Progenitor cell of endocrine pancreas (in vitro differentiated cells): ENCODE data around the gene ARL9. TPM values are rescaled to one million over a fixed set of nuclear protein-coding genes. Genes with fewer than 3 reads are reported as not detected.

Experiments used
- DNase-seq: peaks from one replicate; pipeline ENCODE4 v3.0.0; 2021; ENCODE audit warnings: low spot score; ENCODE audit not compliant: unreplicated experiment
- H3K27ac Mint-ChIP-seq: 2 replicates; pipeline ENCODE4 v1.8.0; 2021; ENCODE audit warnings: mild to moderate bottlenecking, moderate library complexity, mixed read lengths
- H3K27me3 Mint-ChIP-seq: 2 replicates; pipeline ENCODE4 v1.8.0; 2021; ENCODE audit warnings: mixed read lengths
- H3K36me3 Mint-ChIP-seq: 2 replicates; pipeline ENCODE4 v1.8.0; 2022; ENCODE audit warnings: mixed read lengths; ENCODE audit not compliant: insufficient read depth
- H3K4me1 Mint-ChIP-seq: 2 replicates; pipeline ENCODE4 v1.8.0; 2021; ENCODE audit warnings: low read depth, mixed read lengths
- H3K4me3 Mint-ChIP-seq: 2 replicates; pipeline ENCODE4 v1.8.0; 2021; ENCODE audit warnings: low read depth, mild to moderate bottlenecking, moderate library complexity, mixed read lengths
- H3K9me3 Mint-ChIP-seq: 2 replicates; pipeline ENCODE4 v1.8.0; 2021; ENCODE audit warnings: low read depth, mixed read lengths
- total RNA-seq: library from RNA; stranded (reverse); gene quantifications from 2 replicates; pipeline ENCODE4 v1.2.1, GENCODE V29; 2021
- TF ChIP-seq, protein P1 (sequence below): fragments of 200-600 bp; sonication (generic); IDR thresholded peaks from one replicate; pipeline ENCODE4 v1.5.0; 2021; ENCODE audit warnings: antibody characterized with exemption, mild to moderate bottlenecking; ENCODE audit not compliant: unreplicated experiment

Gene ARL9
- total RNA-seq, 1 donor from 2014 or later = 0.19 TPM

DNA sequence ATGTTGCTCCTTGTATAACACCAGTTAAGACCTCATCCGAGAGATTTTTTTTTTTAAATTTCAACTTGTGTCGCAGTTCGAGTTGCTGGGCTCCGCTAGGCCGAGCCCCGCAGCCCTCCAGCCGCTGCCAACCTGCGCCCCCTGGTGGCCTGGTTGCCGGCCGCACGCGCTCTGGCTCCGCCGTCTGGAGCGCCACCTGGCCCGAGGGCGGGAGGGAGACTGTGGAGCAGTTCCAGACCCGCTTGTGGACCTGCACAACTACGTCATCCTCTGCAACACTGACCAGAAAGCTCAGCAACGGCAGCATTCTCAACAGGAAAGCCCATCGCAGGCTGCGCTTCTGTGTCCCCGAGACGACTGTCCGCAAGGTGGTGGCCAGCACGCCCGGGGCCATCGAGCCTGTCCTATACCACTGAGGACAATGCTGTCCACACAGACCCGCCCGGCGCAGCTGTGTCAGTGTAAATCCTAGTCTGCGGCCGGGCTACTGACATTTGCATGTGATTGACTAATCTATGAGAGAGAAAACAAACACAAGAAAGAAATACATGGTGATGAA, 39.1 kb downstream of the ARL9 start:
- Mint-ChIP-seq H3K36me3 (no peaks in the 10 kb centered on the region), H3K27ac (peak overlapping the region; percentile 45), H3K4me3 (peak overlapping the region; percentile 66), H3K9me3 (no peaks in the 10 kb centered on the region), H3K27me3 (peaks cover 23% of the 10 kb centered on the region), H3K4me1 (no peaks in the 10 kb centered on the region)
- peak; percentile 94 for DNase-seq
- TF ChIP-seq, protein P1, sequence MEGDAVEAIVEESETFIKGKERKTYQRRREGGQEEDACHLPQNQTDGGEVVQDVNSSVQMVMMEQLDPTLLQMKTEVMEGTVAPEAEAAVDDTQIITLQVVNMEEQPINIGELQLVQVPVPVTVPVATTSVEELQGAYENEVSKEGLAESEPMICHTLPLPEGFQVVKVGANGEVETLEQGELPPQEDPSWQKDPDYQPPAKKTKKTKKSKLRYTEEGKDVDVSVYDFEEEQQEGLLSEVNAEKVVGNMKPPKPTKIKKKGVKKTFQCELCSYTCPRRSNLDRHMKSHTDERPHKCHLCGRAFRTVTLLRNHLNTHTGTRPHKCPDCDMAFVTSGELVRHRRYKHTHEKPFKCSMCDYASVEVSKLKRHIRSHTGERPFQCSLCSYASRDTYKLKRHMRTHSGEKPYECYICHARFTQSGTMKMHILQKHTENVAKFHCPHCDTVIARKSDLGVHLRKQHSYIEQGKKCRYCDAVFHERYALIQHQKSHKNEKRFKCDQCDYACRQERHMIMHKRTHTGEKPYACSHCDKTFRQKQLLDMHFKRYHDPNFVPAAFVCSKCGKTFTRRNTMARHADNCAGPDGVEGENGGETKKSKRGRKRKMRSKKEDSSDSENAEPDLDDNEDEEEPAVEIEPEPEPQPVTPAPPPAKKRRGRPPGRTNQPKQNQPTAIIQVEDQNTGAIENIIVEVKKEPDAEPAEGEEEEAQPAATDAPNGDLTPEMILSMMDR = peak; percentile 100

DNA sequence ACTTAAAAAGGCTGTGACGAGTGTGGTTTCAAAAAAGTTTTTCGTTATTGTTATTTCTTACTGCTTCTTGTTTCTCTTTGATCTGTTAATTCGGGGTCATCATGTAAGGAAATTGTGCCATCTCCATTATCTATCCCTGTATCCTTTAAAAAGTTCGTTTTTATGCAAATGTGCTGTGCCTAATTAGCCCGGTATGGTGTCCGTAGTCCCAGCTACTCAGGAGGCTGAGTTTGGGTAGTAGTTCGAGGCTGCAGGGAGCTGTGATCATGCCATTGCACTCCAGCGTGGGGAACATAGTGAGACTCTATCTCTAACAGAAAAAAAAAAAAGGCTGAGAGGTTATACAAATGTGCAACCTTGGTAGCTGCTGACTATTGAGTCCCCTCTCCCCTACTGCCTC, 45.1 kb downstream of the ARL9 start:
- H3K9me3 Mint-ChIP-seq = peaks cover 7% of the 10 kb centered on the region
- DNase-seq = no peak
- no peaks in the 10 kb centered on the region for H3K36me3 Mint-ChIP-seq
- TF ChIP-seq, protein P1 = no peak
- H3K4me1 Mint-ChIP-seq = no peaks in the 10 kb centered on the region
- peaks cover 9% of the 10 kb centered on the region for H3K27me3 Mint-ChIP-seq
- H3K27ac Mint-ChIP-seq = no peak overlapping the region
- H3K4me3 Mint-ChIP-seq = no peak overlapping the region

DNA sequence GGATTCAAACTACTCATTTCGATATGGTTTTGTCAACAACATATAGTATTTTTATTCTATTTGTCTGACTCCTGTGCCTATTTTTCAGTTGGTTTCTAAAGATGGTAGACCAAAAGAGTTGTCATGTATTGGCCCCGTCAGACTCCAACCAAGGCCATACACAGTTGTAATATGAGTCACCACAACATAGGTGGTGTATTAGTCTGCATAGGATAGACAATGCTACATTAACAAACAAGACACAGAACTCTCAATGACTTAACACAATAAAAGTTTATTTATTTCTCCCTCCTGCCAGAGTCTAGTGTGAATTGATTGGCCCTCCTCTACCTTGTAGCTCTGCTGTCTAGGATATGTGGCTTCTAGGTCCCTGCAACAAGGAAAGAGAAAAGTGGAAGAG, 45.9 kb downstream of the ARL9 start:
- Mint-ChIP-seq H3K4me3 (no peak overlapping the region), H3K27ac (no peak overlapping the region), H3K27me3 (peaks cover 3% of the 10 kb centered on the region), H3K4me1 (no peaks in the 10 kb centered on the region), H3K9me3 (peaks cover 7% of the 10 kb centered on the region), H3K36me3 (no peaks in the 10 kb centered on the region)
- TF ChIP-seq, protein P1 = no peak
- DNase-seq = no peak

DNA sequence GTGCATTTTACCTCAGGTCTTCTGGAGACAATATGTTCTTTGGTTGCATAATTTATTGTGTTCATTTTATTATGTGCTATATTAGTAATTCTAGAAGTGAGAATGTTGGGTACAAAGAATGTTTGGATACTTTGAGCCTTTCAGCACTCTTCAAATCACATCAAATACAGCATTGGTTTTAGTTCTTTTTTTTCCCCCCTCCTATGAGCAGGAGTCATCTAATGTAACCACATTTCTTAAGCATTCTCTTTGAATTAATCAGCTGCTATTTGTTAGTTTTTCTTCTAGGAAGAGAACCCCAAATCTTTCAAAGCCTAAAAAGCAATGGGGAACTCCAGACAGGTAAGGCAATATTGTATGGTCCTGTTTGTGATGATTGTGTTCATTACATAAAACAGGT, 46.7 kb downstream of the ARL9 start:
- no peaks in the 10 kb centered on the region for H3K36me3 Mint-ChIP-seq
- peaks cover 7% of the 10 kb centered on the region for H3K9me3 Mint-ChIP-seq

DNA sequence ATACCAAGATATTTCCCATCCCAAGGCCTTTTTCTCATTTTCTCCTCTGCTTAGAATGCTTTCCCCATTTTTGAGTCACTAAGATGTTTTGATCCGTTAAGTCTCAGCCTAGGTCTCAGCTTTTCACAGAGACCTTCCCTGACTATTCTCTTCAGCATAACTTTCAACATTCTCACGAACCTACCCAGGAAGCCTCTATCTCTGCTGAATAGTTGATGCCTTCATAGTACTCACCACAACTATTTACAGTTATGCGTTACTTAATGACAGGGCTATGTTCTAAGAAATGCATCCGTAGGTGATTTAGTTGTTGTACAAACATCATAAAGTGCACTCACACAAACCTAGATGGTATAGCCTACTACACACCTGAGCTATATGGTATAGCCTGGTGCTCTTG, 64.5 kb downstream of the ARL9 start:
- no peak overlapping the region for H3K4me3 Mint-ChIP-seq
- TF ChIP-seq, protein P1 = no peak
- no peaks in the 10 kb centered on the region for H3K27me3 Mint-ChIP-seq
- H3K4me1 Mint-ChIP-seq = no peaks in the 10 kb centered on the region
- no peaks in the 10 kb centered on the region for H3K36me3 Mint-ChIP-seq
- H3K9me3 Mint-ChIP-seq = no peaks in the 10 kb centered on the region
- no peak overlapping the region for H3K27ac Mint-ChIP-seq
- no peak for DNase-seq

More for the DNA sequence above, 46.7 kb downstream of the ARL9 start:
- DNase-seq = no peak
- no peak overlapping the region for H3K27ac Mint-ChIP-seq
- H3K4me3 Mint-ChIP-seq = no peak overlapping the region
- H3K4me1 Mint-ChIP-seq = no peaks in the 10 kb centered on the region
- TF ChIP-seq, protein P1 = no peak
- H3K27me3 Mint-ChIP-seq = peaks cover 3% of the 10 kb centered on the region

Other genes starting within 250 kb of the ARL9 start
- gene AASDH, start 118.3 kb upstream of the ARL9 start, total RNA-seq = 22.0 and 25.2 TPM in 2 replicates
- gene PPAT, start 70.2 kb upstream of the ARL9 start, total RNA-seq = 23.5 and 24.4 TPM in 2 replicates
- 131 and 138 TPM in 2 replicates for gene PAICS, start 69.5 kb upstream of the ARL9 start, total RNA-seq
- gene SRP72, start 38.2 kb upstream of the ARL9 start, total RNA-seq = 119 and 120 TPM in 2 replicates
- 0.55 and 0.69 TPM in 2 replicates for gene HOPX, start 175.5 kb downstream of the ARL9 start, total RNA-seq